Measurements from ENCODE around the gene RAB20. TPM values are rescaled to one million over a fixed set of nuclear protein-coding genes. Genes with fewer than 3 reads are reported as not detected.
A peak's percentile ranks its signal among the peaks of the same experiment; 100 is the strongest.
"Not testable (repeated sequence)": the region's sequence is repeated elsewhere in the genome, so short reads cannot be mapped to it uniquely, and the experiment has no call there.

The RAB20 gene
- polyA plus RNA-seq (2013, experiment 1 of 2), result 0.56 TPM
- 0.76 TPM for polyA plus RNA-seq (2013, experiment 2 of 2)

- Histone ChIP-seq H3K36me3 (replicated peaks in 1 of 2; ENCODE audit: control insufficient read depth in 2 of 2, insufficient read depth in 2 of 2, low read length in 2 of 2) (no peaks in the 10 kb centered on the region), H3K14ac (ENCODE audit: low read length) (peak within 1 kb of the TSS; percentile 75), H3K4me3 (ENCODE audit: low read length in 2 of 2) (peak within 1 kb of the TSS; percentile 49 to 87), H3K9me3 (replicated peaks in 1 of 2; ENCODE audit: control insufficient read depth in 2 of 2, insufficient read depth in 1 of 2, low read depth in 1 of 2, low read length in 2 of 2) (peaks cover 0 to 2% of the 10 kb centered on the region in 2 donors), H3K79me1 (ENCODE audit: low read depth, low read length) (peaks cover 3% of the 10 kb centered on the region), H3K4ac (ENCODE audit: low read length) (no peak within 1 kb of the TSS), H2BK15ac (ENCODE audit: low read length) (no peak within 1 kb of the TSS), H2BK12ac (ENCODE audit: low read length) (no peak within 1 kb of the TSS), H3K27ac (replicated peaks; ENCODE audit: low read length) (no peak within 1 kb of the TSS), H4K8ac (ENCODE audit: low read depth, low read length) (no peak within 1 kb of the TSS), H4K91ac (ENCODE audit: low read depth, low read length, poor library complexity) (no peak within 1 kb of the TSS), H3K4me2 (ENCODE audit: insufficient read depth, low read length, poor library complexity, severe bottlenecking) (peak within 1 kb of the TSS; percentile 95), H3K23ac (ENCODE audit: low read depth, low read length, poor library complexity) (peak within 1 kb of the TSS; percentile 44), H3K27me3 (ENCODE audit: control insufficient read depth in 3 of 3, insufficient read depth in 3 of 3, low read depth in 1 of 3, low read length in 3 of 3) (peaks cover 3 to 59% (median 41%) of the 10 kb centered on the region in 3 experiments), H3K9ac (ENCODE audit: low read depth, low read length, poor library complexity) (peak within 1 kb of the TSS; percentile 30), H2BK5ac (ENCODE audit: low read length) (no peak within 1 kb of the TSS), H2AFZ (ENCODE audit: low read length) (peak within 1 kb of the TSS; percentile 94), H2BK120ac (ENCODE audit: low read depth, low read length) (no peak within 1 kb of the TSS), H3K4me1 (ENCODE audit: control insufficient read depth in 2 of 2, insufficient read depth in 1 of 2, low read depth in 1 of 2, low read length in 2 of 2) (peaks cover 0 to 6% of the 10 kb centered on the region in 2 donors), H2AK5ac (ENCODE audit: low read depth, low read length) (no peak within 1 kb of the TSS), H3K18ac (ENCODE audit: low read length) (peak within 1 kb of the TSS; percentile 88)
- WGBS, 2 donors (ENCODE audit: extremely low coverage in 2 of 2, insufficient read length in 2 of 2, insufficient replicate concordance in 1 of 2), result no CpG with 5 or more reads among the region's 79 CpGs
- peak; percentile 56 for DNase-seq (ENCODE audit: low spot score)
Observed at GRCh38 chr13:110561344-110562035, at the start of gene RAB20. TSS of gene RAB20 (minus strand) at chr13:110561722. CDS start at chr13:110561519, 203 bp downstream.

- no peak overlapping the region for H4K8ac ChIP-seq (ENCODE audit: low read depth, low read length)
- H3K9ac ChIP-seq (ENCODE audit: low read depth, low read length, poor library complexity), result no peak overlapping the region
- peaks cover 4% of the 10 kb centered on the region in 2 donors for H3K9me3 ChIP-seq (replicated peaks in 1 of 2; ENCODE audit: control insufficient read depth in 2 of 2, insufficient read depth in 1 of 2, low read depth in 1 of 2, low read length in 2 of 2)
- H3K23ac ChIP-seq (ENCODE audit: low read depth, low read length, poor library complexity), result no peak overlapping the region
- WGBS, 2 donors (ENCODE audit: extremely low coverage in 2 of 2, insufficient read length in 2 of 2, insufficient replicate concordance in 1 of 2), result no CpG with 5 or more reads among the region's 12 CpGs
- no peak overlapping the region for H2BK5ac ChIP-seq (ENCODE audit: low read length)
- H2AK5ac ChIP-seq (ENCODE audit: low read depth, low read length), result no peak overlapping the region
- no peaks in the 10 kb centered on the region for H3K36me3 ChIP-seq (replicated peaks in 1 of 2; ENCODE audit: control insufficient read depth in 2 of 2, insufficient read depth in 2 of 2, low read length in 2 of 2)
- H3K4me1 ChIP-seq (ENCODE audit: control insufficient read depth in 2 of 2, insufficient read depth in 1 of 2, low read depth in 1 of 2, low read length in 2 of 2), result peaks cover 5 to 8% of the 10 kb centered on the region in 2 donors
- no peak overlapping the region for H3K4me3 ChIP-seq (ENCODE audit: low read length in 2 of 2)
- DNase-seq (ENCODE audit: low spot score), result no peak
- no peak overlapping the region for H3K14ac ChIP-seq (ENCODE audit: low read length)
- no peak overlapping the region for H2BK15ac ChIP-seq (ENCODE audit: low read length)
- no peak overlapping the region for H3K27ac ChIP-seq (replicated peaks; ENCODE audit: low read length)
- no peaks in the 10 kb centered on the region for H3K27me3 ChIP-seq (ENCODE audit: control insufficient read depth in 3 of 3, insufficient read depth in 3 of 3, low read depth in 1 of 3, low read length in 3 of 3)
- no peak overlapping the region for H2AFZ ChIP-seq (ENCODE audit: low read length)
- H2BK12ac ChIP-seq (ENCODE audit: low read length), result no peak overlapping the region
- no peak overlapping the region for H3K18ac ChIP-seq (ENCODE audit: low read length)
- no peak overlapping the region for H3K4me2 ChIP-seq (ENCODE audit: insufficient read depth, low read length, poor library complexity, severe bottlenecking)
- H3K4ac ChIP-seq (ENCODE audit: low read length), result no peak overlapping the region
- no peak overlapping the region for H2BK120ac ChIP-seq (ENCODE audit: low read depth, low read length)
- H3K79me1 ChIP-seq (ENCODE audit: low read depth, low read length), result peaks cover 2% of the 10 kb centered on the region
- no peak overlapping the region for H4K91ac ChIP-seq (ENCODE audit: low read depth, low read length, poor library complexity)
Observed at GRCh38 chr13:110610955-110611595, 49.6 kb upstream of the RAB20 start.

GRCh38 chr13:110607675-110608224, 46.2 kb upstream of the RAB20 start:
- H3K14ac ChIP-seq (ENCODE audit: low read length), result no peak overlapping the region
- no peak overlapping the region for H3K9ac ChIP-seq (ENCODE audit: low read depth, low read length, poor library complexity)
- H3K9me3 ChIP-seq (replicated peaks in 1 of 2; ENCODE audit: control insufficient read depth in 2 of 2, insufficient read depth in 1 of 2, low read depth in 1 of 2, low read length in 2 of 2), result peaks cover 0 to 2% of the 10 kb centered on the region in 2 donors
- no peak overlapping the region for H3K4ac ChIP-seq (ENCODE audit: low read length)
- H2BK120ac ChIP-seq (ENCODE audit: low read depth, low read length), result no peak overlapping the region
- no peak overlapping the region for H4K8ac ChIP-seq (ENCODE audit: low read depth, low read length)
- H3K4me2 ChIP-seq (ENCODE audit: insufficient read depth, low read length, poor library complexity, severe bottlenecking), result no peak overlapping the region
- no peaks in the 10 kb centered on the region for H3K36me3 ChIP-seq (replicated peaks in 1 of 2; ENCODE audit: control insufficient read depth in 2 of 2, insufficient read depth in 2 of 2, low read length in 2 of 2)
- DNase-seq (ENCODE audit: low spot score), result no peak
- H3K4me3 ChIP-seq (ENCODE audit: low read length in 2 of 2), result no peak overlapping the region
- H2BK15ac ChIP-seq (ENCODE audit: low read length), result no peak overlapping the region
- H3K4me1 ChIP-seq (ENCODE audit: control insufficient read depth in 2 of 2, insufficient read depth in 1 of 2, low read depth in 1 of 2, low read length in 2 of 2), result peaks cover 0 to 5% of the 10 kb centered on the region in 2 donors
- H4K91ac ChIP-seq (ENCODE audit: low read depth, low read length, poor library complexity), result no peak overlapping the region
- no peaks in the 10 kb centered on the region for H3K27me3 ChIP-seq (ENCODE audit: control insufficient read depth in 3 of 3, insufficient read depth in 3 of 3, low read depth in 1 of 3, low read length in 3 of 3)
- no peak overlapping the region for H3K27ac ChIP-seq (replicated peaks; ENCODE audit: low read length)
- H2AFZ ChIP-seq (ENCODE audit: low read length), result no peak overlapping the region
- no peak overlapping the region for H2AK5ac ChIP-seq (ENCODE audit: low read depth, low read length)
- no peaks in the 10 kb centered on the region for H3K79me1 ChIP-seq (ENCODE audit: low read depth, low read length)
- no peak overlapping the region for H2BK5ac ChIP-seq (ENCODE audit: low read length)
- no peak overlapping the region for H3K23ac ChIP-seq (ENCODE audit: low read depth, low read length, poor library complexity)
- no peak overlapping the region for H3K18ac ChIP-seq (ENCODE audit: low read length)
- no CpG with 5 or more reads among the region's 3 CpGs for WGBS, 2 donors (ENCODE audit: extremely low coverage in 2 of 2, insufficient read length in 2 of 2, insufficient replicate concordance in 1 of 2)
- no peak overlapping the region for H2BK12ac ChIP-seq (ENCODE audit: low read length)

GRCh38 chr13:110606281-110606680, 44.8 kb upstream of the RAB20 start:
- H3K27ac ChIP-seq (replicated peaks; ENCODE audit: low read length); H3K4me1 ChIP-seq (ENCODE audit: control insufficient read depth in 2 of 2, insufficient read depth in 1 of 2, low read depth in 1 of 2, low read length in 2 of 2); DNase-seq (ENCODE audit: low spot score); H3K4me3 ChIP-seq (ENCODE audit: low read length in 2 of 2); H4K8ac ChIP-seq (ENCODE audit: low read depth, low read length); H2AK5ac ChIP-seq (ENCODE audit: low read depth, low read length); H3K36me3 ChIP-seq (replicated peaks in 1 of 2; ENCODE audit: control insufficient read depth in 2 of 2, insufficient read depth in 2 of 2, low read length in 2 of 2); H3K18ac ChIP-seq (ENCODE audit: low read length); H3K9me3 ChIP-seq (replicated peaks in 1 of 2; ENCODE audit: control insufficient read depth in 2 of 2, insufficient read depth in 1 of 2, low read depth in 1 of 2, low read length in 2 of 2); H2BK120ac ChIP-seq (ENCODE audit: low read depth, low read length); H3K14ac ChIP-seq (ENCODE audit: low read length); H2BK12ac ChIP-seq (ENCODE audit: low read length); H2BK5ac ChIP-seq (ENCODE audit: low read length); H3K9ac ChIP-seq (ENCODE audit: low read depth, low read length, poor library complexity); H2BK15ac ChIP-seq (ENCODE audit: low read length); H3K23ac ChIP-seq (ENCODE audit: low read depth, low read length, poor library complexity); H3K4ac ChIP-seq (ENCODE audit: low read length); H2AFZ ChIP-seq (ENCODE audit: low read length); H3K27me3 ChIP-seq (ENCODE audit: control insufficient read depth in 3 of 3, insufficient read depth in 3 of 3, low read depth in 1 of 3, low read length in 3 of 3); H3K79me1 ChIP-seq (ENCODE audit: low read depth, low read length); H4K91ac ChIP-seq (ENCODE audit: low read depth, low read length, poor library complexity); H3K4me2 ChIP-seq (ENCODE audit: insufficient read depth, low read length, poor library complexity, severe bottlenecking): not testable (repeated sequence)
- WGBS, 2 donors (ENCODE audit: extremely low coverage in 2 of 2, insufficient read length in 2 of 2, insufficient replicate concordance in 1 of 2), result no CpG with 5 or more reads among the region's 33 CpGs
